GM19468 (cell line): ENCODE data around the gene PRICKLE3.
A peak's percentile ranks its signal among the peaks of the same experiment; 100 is the strongest.
"Not testable (repeated sequence)": the region's sequence is repeated elsewhere in the genome, so short reads cannot be mapped to it uniquely, and the experiment has no call there.

Source experiments
- ATAC-seq: cut with Tn5 transposase; IDR thresholded peaks from one replicate; pipeline ENCODE4 v1.9.1; 2021; ENCODE audit warnings: mild to moderate bottlenecking, moderate library complexity, moderate number of reproducible peaks; ENCODE audit not compliant: unreplicated experiment; ENCODE audit errors: extremely low read depth

Gene PRICKLE3

DNA sequence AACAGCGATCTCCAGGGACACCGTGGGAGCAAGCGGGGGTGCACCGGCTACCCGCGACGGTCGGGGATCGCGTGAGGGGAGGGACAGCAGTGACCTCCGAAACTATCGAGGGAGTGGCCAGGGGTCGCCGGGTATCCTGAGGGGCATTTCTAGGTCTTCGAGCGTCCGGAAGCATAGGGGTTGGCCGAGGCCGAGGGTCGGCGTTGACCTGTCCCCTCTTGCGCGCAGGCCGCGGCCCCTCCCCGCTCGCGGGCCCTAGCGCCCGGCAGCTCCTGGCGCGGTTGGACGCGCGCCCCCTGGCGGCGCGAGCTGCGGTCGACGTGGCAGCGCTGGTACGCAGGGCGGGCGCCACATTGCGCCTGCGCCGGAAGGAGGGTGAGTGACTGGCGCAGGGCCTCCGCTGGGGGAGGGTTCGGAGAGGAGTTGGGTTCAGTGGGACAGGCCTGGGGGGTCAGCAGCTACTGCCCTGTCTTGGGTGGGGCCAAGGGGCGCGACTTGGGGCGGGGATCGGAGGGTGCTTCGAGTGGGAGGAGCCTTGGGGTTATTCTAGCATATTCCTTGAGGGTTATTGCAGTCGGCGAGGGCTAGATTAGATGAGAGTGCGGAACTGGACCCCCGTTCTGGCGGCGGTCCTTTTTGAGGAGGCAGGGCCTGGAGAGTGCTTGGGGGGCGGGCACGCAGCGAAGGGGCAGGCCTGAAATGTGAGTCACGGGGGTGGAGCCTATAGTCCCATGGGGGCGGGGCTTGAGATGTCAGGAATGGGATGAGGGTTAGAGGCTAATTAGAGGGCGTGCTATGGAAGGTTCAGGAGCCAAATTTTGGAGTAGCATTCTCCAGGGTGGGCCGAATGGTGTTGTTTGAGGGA, 22.4 kb downstream of the PRICKLE3 start:
- ATAC-seq = peak; percentile 51

DNA sequence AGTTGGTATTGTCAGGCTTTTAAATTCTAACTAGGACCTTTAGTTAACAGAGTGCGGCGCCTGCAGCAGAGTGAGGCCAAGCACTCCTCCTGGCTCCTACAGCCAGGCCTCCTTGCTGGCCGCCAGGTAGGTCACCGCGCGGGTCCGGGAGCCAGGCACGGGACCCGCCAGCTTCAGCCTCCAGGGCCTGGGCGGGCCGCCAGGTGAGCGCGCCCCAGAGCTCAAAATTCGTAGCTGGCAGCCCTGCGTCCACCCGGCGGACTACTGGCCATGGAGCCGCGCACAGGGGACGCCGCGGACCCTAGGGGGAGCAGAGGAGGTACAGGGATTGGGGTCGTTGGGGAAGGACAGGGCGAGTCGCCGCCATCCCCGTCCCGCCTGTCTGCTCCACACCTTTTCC, 23.6 kb downstream of the PRICKLE3 start, which contains the start of gene MAGIX:
Gene MAGIX, plus strand, starts transcription at position 139 of the 400 bp plus-strand sequence. Its CDS starts 132 bp downstream, at position 271.
- ATAC-seq = no peak

DNA sequence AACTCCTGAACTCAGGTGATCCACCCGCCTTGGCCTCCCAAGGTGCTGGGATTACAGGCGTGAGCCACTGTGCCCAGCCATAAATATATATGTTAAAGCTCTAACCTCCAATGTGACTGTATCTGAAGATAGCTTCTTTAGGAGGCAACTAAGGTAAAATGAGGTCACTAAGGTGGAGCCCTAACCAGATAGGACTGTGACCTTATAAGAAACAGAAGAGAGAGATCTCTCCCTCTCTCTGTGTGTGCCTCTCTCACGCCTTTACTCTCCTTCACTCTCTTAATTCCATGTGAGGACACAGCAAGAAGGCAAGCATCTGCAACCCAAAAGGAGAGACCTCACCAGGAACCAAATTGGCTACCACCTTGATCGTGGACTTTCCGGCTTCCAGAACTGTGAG, 24.5 kb downstream of the PRICKLE3 start:
- ATAC-seq = no peak

DNA sequence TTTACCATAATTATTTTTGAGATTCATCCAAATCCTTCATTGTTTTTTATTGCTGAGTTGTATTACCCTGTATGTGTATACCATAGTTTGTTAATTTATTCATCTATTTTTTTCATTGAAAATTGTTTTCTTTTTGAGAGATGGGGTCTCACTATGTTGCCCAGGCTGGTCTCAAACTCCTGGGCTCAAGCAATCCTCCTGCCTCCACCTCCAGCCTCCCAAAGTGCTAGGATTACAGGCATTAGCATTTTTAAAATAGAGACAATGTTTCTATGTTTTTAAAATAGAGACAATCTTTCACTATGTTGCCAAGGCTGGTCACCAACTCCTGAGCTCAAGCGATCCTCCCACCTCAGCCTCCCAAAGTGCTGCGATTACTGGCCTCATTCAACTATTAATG, 25.3 kb downstream of the PRICKLE3 start:
- ATAC-seq = no peak

DNA sequence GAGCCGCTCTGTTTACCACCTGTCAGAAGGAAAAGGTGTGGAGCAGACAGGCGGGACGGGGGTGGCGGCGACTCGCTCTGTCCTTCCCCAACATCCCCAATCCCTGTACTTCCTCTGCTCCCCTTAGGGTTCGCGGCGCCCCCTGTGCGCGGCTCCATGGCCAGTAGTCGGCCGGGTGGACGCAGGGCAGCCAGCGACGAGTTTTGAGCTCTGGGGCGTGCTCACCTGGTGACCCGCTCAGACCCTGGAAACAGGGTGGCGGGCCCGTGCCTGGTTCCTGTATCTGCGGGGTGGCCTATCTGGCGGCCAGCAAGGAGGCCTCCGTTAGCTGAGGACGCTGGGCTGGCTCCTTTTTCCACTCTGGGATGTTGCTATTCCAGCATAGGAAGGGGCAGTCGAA, 29.0 kb downstream of the PRICKLE3 start:
- no peak for ATAC-seq

DNA sequence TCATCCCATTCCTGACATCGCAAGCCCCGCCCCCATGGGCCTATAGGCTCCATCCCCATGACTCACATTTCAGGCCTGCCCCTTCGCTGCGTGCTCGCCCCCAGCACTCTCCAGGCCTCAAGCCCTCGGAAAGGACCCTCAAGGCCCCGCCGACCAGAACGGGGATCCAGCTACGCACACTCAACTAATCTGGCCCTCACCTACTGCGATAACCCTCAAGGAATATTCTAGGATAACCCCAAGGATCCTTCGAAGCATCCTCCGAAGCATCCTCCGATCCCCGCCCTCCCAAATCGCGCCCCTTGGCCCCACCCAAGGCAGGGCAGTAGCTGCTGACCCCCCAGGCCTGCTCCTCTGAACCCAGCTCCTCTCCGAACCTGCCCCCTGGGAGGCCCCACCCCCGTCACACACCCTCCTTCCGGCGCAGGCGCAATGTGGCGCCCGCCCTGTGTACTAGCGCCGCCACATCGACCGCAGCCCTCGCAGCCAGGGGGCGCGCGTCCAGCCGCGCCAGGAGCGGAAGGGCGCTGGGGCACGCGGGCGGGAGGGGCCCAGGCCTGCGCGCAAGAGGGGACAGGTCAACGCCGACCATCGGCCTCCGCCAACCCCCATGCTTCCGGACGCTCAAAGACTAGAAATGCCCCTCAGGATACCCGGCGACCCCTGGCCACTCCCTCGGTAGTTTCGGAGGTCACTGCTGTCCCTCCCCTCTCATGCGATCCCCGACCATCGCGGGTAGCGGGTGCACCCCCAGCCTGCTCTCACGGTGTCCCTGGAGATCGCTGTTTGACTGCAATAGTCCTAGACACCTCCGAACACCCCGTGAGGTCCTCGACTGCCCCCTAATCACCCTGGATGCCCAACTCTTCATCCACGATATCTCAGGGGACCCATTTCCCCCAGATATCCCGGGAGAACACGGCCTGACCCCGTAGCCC, 30.0 kb downstream of the PRICKLE3 start:
- ATAC-seq = peak; percentile 44

DNA sequence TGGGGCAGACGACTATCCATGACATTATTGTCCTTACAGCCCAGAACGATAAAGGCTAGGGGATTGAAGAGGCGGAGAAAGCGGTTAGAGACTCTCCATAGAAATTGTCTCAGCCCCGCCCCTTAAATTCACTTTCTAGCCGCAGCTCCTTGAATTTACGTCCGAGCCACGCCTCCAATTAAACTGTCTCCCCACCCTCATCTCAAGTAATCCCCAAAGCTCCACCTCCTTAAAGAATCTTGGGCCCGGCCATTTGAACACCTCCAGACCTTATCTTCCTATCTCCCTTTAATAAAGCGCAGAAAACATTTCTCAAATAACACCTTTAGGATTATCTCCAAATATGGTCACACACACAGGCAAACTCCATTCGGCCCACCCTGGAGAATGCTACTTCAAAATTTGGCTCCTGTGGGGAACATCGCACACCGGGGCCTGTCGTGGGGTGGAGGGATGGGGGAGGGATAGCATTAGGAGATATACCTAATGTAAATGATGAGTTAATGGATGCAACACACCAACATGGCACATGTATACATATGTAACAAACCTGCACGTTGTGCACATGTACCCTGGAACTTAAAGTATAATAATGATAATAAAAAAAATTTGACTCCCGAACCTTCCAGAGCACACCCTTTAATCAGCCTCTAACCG, 30.8 kb downstream of the PRICKLE3 start:
- no peak for ATAC-seq

DNA sequence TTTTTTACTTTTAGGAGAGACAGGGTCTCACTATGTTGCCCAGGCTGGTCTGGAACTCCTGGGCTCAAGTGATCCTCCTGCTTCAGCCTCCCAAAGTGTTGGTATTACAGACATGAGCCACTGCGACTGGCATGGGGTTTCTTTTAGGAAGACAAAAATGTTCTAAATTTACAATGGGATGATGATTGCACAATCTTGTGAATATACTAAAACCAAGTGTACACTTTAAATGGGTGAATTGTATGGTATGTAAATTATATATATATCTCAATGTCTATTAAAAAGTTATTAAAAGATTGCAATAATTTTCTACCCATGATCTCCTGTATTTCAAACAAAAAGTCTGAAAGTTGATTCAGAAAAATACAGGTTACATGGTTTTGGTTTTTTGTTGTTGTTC, 32.7 kb downstream of the PRICKLE3 start:
- ATAC-seq = no peak

DNA sequence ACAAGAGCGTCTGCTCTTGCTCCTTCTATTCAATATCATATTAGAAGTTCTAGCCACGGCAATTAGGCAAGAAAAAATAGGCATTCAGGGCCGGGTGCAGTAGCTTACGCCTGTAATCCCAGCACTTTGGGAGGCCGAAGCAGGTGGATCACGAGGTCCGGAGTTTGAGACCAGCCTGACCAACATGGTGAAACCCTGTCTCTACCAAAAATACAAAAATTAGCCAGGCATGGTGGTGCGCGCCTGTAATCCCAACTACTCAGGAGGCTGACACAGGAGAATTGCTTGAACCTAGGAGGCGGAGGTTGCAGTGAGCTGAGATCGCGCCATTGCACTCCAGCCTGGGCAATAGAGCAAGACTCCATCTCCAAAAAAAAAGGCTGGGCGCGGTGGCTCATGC, 36.9 kb downstream of the PRICKLE3 start:
- ATAC-seq = not testable (repeated sequence)

DNA sequence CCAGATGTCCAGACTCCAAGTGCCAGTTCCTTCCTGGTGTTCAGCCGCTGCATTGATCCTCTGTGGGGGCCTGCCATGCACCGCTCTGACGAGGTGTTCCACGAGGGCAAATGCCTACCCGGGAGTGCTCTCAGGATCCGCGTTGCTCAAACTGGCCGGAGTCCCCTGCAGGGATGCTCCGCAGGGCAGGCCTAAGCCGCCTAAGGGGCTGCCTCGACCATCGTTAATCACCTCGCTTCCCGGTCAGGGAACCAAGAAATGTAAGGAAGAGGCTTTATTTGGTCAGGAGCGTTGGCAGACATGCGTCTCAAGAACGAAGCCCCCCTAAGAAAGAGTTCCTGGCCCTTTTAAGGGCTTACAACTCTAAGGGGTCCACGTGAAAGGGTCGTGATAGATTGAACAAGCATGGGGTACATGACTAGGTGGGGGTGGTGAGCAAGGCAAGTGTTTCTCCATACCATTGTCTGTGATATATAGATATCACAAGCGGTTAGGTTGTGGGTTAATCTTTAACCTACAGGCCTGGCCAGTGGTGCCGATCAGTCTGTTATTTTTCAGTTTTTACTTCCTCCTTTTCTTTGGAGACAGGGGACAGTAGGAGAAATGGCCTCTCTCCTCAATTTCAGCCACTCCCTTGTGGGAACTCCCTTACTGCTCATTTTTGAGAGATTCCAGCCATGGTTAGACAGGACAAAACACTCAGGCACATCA, 37.6 kb downstream of the PRICKLE3 start:
- ATAC-seq = not testable (repeated sequence)

DNA sequence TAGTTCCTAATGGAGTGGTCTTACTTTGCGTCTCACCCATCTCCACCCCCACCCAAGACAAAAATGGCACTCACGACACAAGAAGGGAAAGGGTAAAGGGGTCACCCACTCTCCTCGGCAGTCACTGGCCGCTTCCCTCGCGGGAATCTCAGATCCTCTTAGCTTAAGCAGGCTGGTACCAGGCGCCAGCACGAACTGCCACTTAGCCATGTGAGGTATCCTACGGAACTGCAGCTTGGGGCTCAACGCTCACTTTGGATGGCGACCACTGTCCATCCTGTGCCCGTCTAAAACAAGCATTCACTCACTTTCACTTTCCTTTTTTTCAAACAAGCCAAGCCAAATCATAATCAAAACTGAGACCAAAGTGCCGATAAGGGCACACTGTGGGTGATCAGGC, 38.2 kb downstream of the PRICKLE3 start:
- no peak for ATAC-seq

DNA sequence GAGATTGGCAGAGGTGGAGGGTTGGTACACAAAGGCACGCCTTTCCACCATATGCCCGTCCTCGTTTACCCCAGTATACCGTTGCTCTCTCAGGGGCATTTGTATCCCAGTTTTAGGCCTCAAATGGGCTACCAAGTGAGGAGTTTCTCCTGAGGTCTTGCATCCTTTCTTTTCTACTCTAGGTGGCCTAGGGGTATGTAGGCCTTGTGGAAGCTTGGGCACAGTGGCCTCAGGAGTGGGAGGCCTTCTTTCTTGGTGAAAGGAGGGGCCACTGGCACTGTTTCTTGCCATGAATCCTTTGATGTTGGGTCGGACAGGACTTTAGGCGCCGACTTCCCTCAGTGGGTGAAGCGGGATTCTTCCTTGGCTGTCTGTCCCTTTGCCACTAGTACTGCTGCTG, 38.9 kb downstream of the PRICKLE3 start:
- ATAC-seq = no peak

DNA sequence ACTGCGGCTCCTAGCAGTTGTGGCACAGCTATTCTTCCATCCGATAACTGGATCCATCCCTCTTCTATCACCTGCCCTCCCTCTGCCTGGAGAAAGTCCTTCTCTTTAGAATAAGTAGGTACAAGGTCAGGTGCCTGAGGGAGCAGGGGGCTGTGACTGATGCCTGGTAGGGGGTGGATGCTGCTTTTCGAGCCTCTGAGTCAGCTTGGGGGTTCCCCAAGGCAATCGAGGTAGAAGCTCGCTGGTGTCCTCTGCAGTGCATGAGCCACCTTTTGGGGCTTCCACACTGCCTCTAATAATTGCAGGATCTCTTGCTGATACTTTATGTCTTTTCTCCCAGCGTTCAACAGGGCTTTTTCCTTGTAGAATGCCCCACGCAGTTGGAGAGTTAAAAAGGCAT, 43.0 kb downstream of the PRICKLE3 start:
- not testable (repeated sequence) for ATAC-seq

DNA sequence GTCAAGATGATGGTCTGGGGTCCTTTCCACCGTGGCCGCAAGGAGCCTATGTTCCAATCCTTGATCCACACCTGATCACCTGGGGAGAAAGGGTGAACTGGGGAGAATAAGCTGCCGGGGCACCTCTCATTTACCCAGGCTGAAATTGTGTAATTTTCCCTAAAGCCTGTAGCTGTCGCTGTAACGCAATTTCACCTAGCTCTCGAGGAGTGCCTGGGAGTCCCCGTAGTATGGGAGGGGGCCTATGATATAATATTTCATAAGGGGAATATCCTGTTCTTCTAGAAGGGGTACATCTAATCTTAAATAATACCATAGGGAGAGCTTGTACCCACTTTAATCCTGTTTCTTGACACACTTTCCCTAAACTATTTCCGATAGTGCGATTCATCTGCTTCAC, 43.9 kb downstream of the PRICKLE3 start:
- ATAC-seq = not testable (repeated sequence)

DNA sequence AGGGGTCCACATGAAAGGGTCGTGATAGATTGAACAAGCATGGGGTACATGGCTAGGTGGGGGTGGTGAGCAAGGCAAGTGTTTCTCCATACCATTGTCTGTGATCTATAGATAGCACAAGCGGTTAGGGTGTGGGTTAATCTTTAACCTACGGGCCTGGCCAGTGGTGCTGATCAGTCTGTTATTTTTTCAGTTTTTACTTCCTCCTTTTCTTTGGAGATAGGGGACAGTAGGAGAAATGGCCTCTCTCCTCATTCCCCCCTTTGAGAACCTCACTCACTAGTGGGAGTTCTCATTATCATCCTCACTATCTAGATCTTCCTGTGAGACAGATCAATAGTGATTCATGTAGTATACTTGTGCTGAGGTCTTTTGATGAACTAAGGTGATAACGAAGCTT, 46.5 kb downstream of the PRICKLE3 start:
- no peak for ATAC-seq

DNA sequence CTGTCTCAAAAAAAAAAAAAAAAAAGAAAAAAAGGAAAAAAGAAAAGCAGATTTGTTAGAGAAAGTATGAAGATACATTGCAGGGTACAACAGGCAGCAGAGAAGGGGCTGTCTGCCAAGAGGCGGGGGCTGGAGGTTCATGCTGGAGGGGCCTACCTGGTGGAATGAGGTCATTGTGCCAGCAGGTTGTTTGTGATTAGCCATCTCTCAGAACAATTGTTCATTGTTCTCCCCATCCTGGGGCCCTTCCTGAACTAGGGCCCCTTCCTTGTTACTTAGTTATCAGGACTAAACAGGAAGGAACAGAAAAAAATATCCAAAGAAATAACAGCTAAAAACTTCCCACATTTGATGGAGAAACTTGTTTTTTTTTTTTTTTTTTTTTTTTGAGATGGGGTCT, 48.7 kb downstream of the PRICKLE3 start:
- no peak for ATAC-seq

DNA sequence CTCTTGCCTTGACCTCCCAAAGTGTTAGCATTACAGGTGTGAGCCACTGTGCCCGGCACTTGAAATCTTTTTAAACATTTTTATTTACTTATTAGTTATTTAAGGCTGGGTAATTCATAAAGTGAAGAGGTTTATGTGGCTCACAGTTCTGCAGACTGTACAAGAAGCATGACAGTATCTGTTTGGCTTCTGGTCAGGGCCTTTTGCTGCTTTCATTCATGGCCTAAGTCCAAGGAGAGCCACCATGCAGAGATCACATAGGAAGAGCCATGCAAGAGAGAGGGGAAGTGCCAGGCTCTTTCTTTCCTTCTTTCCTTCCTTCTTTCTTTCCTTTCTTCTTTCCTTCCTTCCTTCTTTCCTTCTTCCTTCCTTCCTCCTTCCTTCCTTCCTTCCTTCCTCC, 52.4 kb downstream of the PRICKLE3 start:
- no peak for ATAC-seq

DNA sequence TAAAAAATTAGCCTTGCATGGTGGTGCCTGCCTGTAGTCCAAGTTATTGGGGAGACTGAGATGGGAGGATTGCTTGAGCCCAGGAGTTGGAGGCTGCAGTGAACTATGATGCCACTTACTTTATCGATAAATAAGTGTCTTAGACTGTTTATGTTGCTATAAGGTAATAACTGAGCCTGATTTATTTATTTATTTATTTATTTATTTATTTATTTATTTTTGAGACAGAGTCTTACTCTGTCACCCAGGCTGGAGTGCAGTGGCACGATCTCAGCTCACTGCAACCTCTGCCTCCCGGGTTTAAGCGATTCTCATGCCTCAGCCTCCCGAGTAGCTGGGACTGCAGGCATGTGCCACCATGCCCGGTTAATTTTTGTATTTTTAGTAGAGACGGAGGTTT, 53.9 kb downstream of the PRICKLE3 start:
- ATAC-seq = not testable (repeated sequence)

DNA sequence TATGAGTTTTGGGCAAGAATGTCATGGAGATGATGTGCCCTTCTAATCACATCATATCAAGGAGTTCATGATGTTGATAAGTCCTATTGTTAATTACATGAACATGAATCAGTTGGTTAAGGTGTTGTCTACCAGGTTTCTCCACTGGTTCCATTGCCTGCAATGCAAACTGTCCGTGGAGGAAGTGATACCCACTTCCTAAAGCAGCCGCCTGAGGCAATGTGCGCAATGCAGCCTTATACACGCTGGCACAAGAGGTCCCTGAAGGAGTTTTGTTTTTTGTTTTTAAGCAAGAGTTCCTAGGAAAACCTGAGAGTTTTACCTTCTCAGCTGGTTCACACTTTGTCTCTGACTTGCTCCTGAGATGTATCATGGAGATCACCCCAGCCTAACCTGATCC, 56.7 kb downstream of the PRICKLE3 start:
- ATAC-seq = no peak

DNA sequence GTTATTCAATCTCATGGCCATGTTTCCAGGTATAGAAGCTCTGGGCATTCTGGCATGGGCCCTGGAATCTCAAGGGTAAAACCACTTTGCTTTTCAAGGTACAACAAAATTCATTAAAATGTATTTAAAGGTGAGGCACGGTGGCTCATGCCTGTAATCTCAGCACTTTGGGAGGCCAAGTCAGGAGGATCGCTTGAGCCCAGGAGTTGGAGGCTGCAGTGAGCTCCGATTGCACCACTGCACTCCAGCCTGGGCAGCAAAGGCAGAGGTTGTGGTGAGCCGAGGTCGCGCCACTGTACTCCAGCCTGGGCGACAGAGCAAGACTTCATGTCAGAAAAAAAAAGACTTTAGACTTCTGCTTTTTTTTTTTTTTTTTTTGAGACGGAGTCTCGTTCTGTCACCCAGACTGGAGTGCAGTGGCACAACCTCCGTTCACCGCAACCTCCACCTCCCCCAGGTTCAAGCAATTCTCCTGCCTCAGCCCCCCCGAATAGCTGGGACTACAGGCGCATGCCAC, 58.4 kb downstream of the PRICKLE3 start:
- not testable (repeated sequence) for ATAC-seq
